Measurements from ENCODE around the gene RCN1. TPM values are rescaled to one million over a fixed set of nuclear protein-coding genes. Genes with fewer than 3 reads are reported as not detected.

RCN1 gene
- total and polyA plus RNA-seq, 9 of the 15 experiments (the other 6 are each of a cell fraction or from before 2014, with no cell fraction given), result 2.1 to 8.7 (median 7.2) TPM

GRCh38 chr11:32100495-32100894 lies 9.6 kb downstream of the RCN1 start:
- POLR2A ChIA-PET, result no interaction called here
- CTCF ChIA-PET (ENCODE audit: low intra/inter-chr PET ratio), result no interaction called here
- no peak overlapping the region for H3K9ac ChIP-seq (ENCODE audit: insufficient read depth in 1 of 2, low read depth in 2 of 2, low read length in 2 of 2)
- H3K4me1 ChIP-seq (replicated peaks in 1 of 2; ENCODE audit: control insufficient read depth in 2 of 2, insufficient read depth in 2 of 2, low read length in 2 of 2), result no peaks in the 10 kb centered on the region
- ATAC-seq, result no peak
- in situ Hi-C loops (cut with MboI), result no loop called here
- no peak overlapping the region for H2AFZ ChIP-seq (ENCODE audit: low read depth, low read length)
- no peak overlapping the region for H3K27ac ChIP-seq (ENCODE audit: extremely low read depth, low read depth, low read length)
- H3K4me2 ChIP-seq (ENCODE audit: insufficient read depth, low read length), result no peak overlapping the region
- 21% methylated on average over 5 of the region's 5 CpGs for WGBS (ENCODE audit: insufficient coverage, low coverage, missing lambda C conversion rate)
- H3K79me2 ChIP-seq (ENCODE audit: control insufficient read depth, insufficient read depth, low read length), result no peaks in the 10 kb centered on the region
- intact Hi-C loops (cut with micrococcal nuclease), result no loop called here
- DNase-seq (ENCODE audit: extremely low read depth in 1 of 4, low spot score in 3 of 4), result no peak
- no TSS peak for BruUV-seq (replicated peaks)
- H3K9me1 ChIP-seq (ENCODE audit: control insufficient read depth, insufficient read depth, low read length), result no peaks in the 10 kb centered on the region
- no peaks in the 10 kb centered on the region for H3K36me3 ChIP-seq (ENCODE audit: control insufficient read depth, insufficient read depth, low read length)
- no peaks in the 10 kb centered on the region for H4K20me1 ChIP-seq (replicated peaks; ENCODE audit: control insufficient read depth, insufficient read depth, low read length)
- H3K4me3 ChIP-seq, result no peak overlapping the region
- H3K27me3 ChIP-seq (ENCODE audit: control insufficient read depth in 2 of 2, insufficient read depth in 2 of 2, low read length in 2 of 2), result peaks cover 0 to 5% of the 10 kb centered on the region in 2 experiments; a peak in 1 of 5 replicates
- FAIRE-seq, result no peak
- H3K9me3 ChIP-seq (replicated peaks; ENCODE audit: control insufficient read depth, insufficient read depth, low read depth, low read length), result no peaks in the 10 kb centered on the region
- no peak for TF ChIP-seq SREBF2 (CRISPR knock-in tag; IDR thresholded peaks at IDR 0.05)
- no peak for TF ChIP-seq ZC3H4 (CRISPR knock-in tag; IDR thresholded peaks at IDR 0.05; ENCODE audit: borderline replicate concordance)
- TF ChIP-seq SMARCB1 (IDR thresholded peaks at IDR 0.05; ENCODE audit: insufficient read length, low read depth), result no peak
- TF ChIP-seq MTA1 (IDR thresholded peaks at IDR 0.05; ENCODE audit: borderline replicate concordance), result no peak
- TF ChIP-seq CBX2 (IDR thresholded peaks at IDR 0.05; ENCODE audit: insufficient read depth, low read length, poor library complexity, severe bottlenecking), result no peak
- TF ChIP-seq ZNF830 (CRISPR knock-in tag; IDR thresholded peaks at IDR 0.05), result no peak
- TF ChIP-seq MYBL2 (IDR thresholded peaks at IDR 0.05; ENCODE audit: low read depth), result no peak
- TF ChIP-seq MYBL2 (CRISPR knock-in tag; IDR thresholded peaks at IDR 0.05; ENCODE audit: borderline replicate concordance), result no peak
- no peak for TF ChIP-seq TOE1 (IDR thresholded peaks at IDR 0.05; ENCODE audit: borderline replicate concordance)
- no peak for TF ChIP-seq TOE1 (CRISPR knock-in tag; IDR thresholded peaks at IDR 0.05; ENCODE audit: borderline replicate concordance, low read depth)
- TF ChIP-seq ZNF407 (IDR thresholded peaks at IDR 0.05; ENCODE audit: low read depth), result no peak
- TF ChIP-seq CBFB (CRISPR knock-in tag; IDR thresholded peaks at IDR 0.05), result no peak
- TF ChIP-seq ZNF23 (CRISPR knock-in tag; IDR thresholded peaks at IDR 0.05), result no peak
- TF ChIP-seq KDM4B (IDR thresholded peaks at IDR 0.05; ENCODE audit: borderline replicate concordance in 2 of 2, low read depth in 1 of 2), result no peak
- TF ChIP-seq CEBPG (CRISPR knock-in tag; IDR thresholded peaks at IDR 0.05), result no peak
- TF ChIP-seq CEBPG (tag; conservative IDR thresholded peaks at IDR 0.05 in 1 of 2, IDR thresholded peaks at IDR 0.05 in 1 of 2), result no peak
